ENCODE measurements around the gene DAG1.
"Not testable (repeated sequence)": the region's sequence is repeated elsewhere in the genome, so short reads cannot be mapped to it uniquely, and the experiment has no call there.

The DAG1 gene

GRCh38 chr3:49470714-49471420, 800 bp downstream of the DAG1 start:
- no peak for DNase-seq (ENCODE audit: low spot score)

GRCh38 chr3:49471856-49472495, 1.9 kb downstream of the DAG1 start:
- DNase-seq (ENCODE audit: low spot score): no peak

- DNase-seq (ENCODE audit: low spot score): no peak
These were observed 6.5 kb downstream of the DAG1 start for GRCh38 chr3:49476563-49476962.

GRCh38 chr3:49482766-49483165, 12.7 kb downstream of the DAG1 start:
- DNase-seq (ENCODE audit: low spot score): no peak

GRCh38 chr3:49484471-49484870, 14.4 kb downstream of the DAG1 start:
- no peak for DNase-seq (ENCODE audit: low spot score)

GRCh38 chr3:49489247-49489646, 19.2 kb downstream of the DAG1 start:
- no peak for DNase-seq (ENCODE audit: low spot score)

GRCh38 chr3:49492969-49493368, 22.9 kb downstream of the DAG1 start:
- DNase-seq (ENCODE audit: low spot score): no peak

- DNase-seq (ENCODE audit: low spot score): no peak
These were observed 23.8 kb downstream of the DAG1 start for GRCh38 chr3:49493901-49494300.

- DNase-seq (ENCODE audit: low spot score): no peak
These were observed 25.0 kb downstream of the DAG1 start for GRCh38 chr3:49495023-49495422.

GRCh38 chr3:49496845-49497244, 26.8 kb downstream of the DAG1 start:
- DNase-seq (ENCODE audit: low spot score): not testable (repeated sequence)

GRCh38 chr3:49497606-49498005, 27.5 kb downstream of the DAG1 start:
- no peak for DNase-seq (ENCODE audit: low spot score)

- DNase-seq (ENCODE audit: low spot score): no peak
These were observed 28.2 kb downstream of the DAG1 start for GRCh38 chr3:49498239-49498638.

- DNase-seq (ENCODE audit: low spot score): no peak
These were observed 28.6 kb downstream of the DAG1 start for GRCh38 chr3:49498648-49499047.

- no peak for DNase-seq (ENCODE audit: low spot score)
These were observed 30.2 kb downstream of the DAG1 start for GRCh38 chr3:49500205-49500731.

- no peak for DNase-seq (ENCODE audit: low spot score)
These were observed 30.9 kb downstream of the DAG1 start for GRCh38 chr3:49500732-49501609.

- DNase-seq (ENCODE audit: low spot score): no peak
These were observed 31.8 kb downstream of the DAG1 start for GRCh38 chr3:49501842-49502241.

- DNase-seq (ENCODE audit: low spot score): no peak
These were observed 36.8 kb downstream of the DAG1 start for GRCh38 chr3:49506906-49507305.

GRCh38 chr3:49509028-49509561, 39.0 kb downstream of the DAG1 start:
- no peak for DNase-seq (ENCODE audit: low spot score)

GRCh38 chr3:49511639-49512038, 41.6 kb downstream of the DAG1 start:
- DNase-seq (ENCODE audit: low spot score): no peak

- no peak for DNase-seq (ENCODE audit: low spot score)
These were observed 42.8 kb downstream of the DAG1 start for GRCh38 chr3:49512781-49513355.

- DNase-seq (ENCODE audit: low spot score): no peak
These were observed 43.5 kb downstream of the DAG1 start for GRCh38 chr3:49513494-49514124.

- no peak for DNase-seq (ENCODE audit: low spot score)
These were observed 47.9 kb downstream of the DAG1 start for GRCh38 chr3:49518016-49518415.
